ENCODE data around the gene CTDSP1.

Gene CTDSP1

GRCh38 chr2:218392459-218392858 lies 7.2 kb upstream of the CTDSP1 start:
- no peaks in the 10 kb centered on the region for H3K27me3 ChIP-seq (ENCODE audit: insufficient read depth, poor library complexity, severe bottlenecking)
- no peaks in the 10 kb centered on the region for H3K36me3 ChIP-seq (ENCODE audit: low read depth)
- no peak for TF ChIP-seq CTCF (IDR thresholded peaks at IDR 0.05; ENCODE audit: poor library complexity, severe bottlenecking)
- H3K4me1 ChIP-seq (ENCODE audit: insufficient read depth, poor library complexity, severe bottlenecking) = peaks cover 2% of the 10 kb centered on the region
- DNase-seq (ENCODE audit: low spot score) (no peak), ATAC-seq (ENCODE audit: low read depth) (no peak)
- no peaks in the 10 kb centered on the region for H3K9me3 ChIP-seq (ENCODE audit: severe bottlenecking)
- no peak overlapping the region for H3K27ac ChIP-seq (ENCODE audit: poor library complexity, severe bottlenecking)
- no peak overlapping the region for H3K4me3 ChIP-seq (ENCODE audit: severe bottlenecking)

- no peak for DNase-seq (ENCODE audit: low spot score)
- Histone ChIP-seq H3K36me3 (ENCODE audit: low read depth) (no peaks in the 10 kb centered on the region), H3K4me3 (ENCODE audit: severe bottlenecking) (no peak overlapping the region), H3K4me1 (ENCODE audit: insufficient read depth, poor library complexity, severe bottlenecking) (no peaks in the 10 kb centered on the region), H3K27me3 (ENCODE audit: insufficient read depth, poor library complexity, severe bottlenecking) (no peaks in the 10 kb centered on the region), H3K27ac (ENCODE audit: poor library complexity, severe bottlenecking) (no peak overlapping the region), H3K9me3 (ENCODE audit: severe bottlenecking) (no peaks in the 10 kb centered on the region)
- no peak for ATAC-seq (ENCODE audit: low read depth)
- no peak for TF ChIP-seq CTCF (IDR thresholded peaks at IDR 0.05; ENCODE audit: poor library complexity, severe bottlenecking)
These were observed 6.7 kb upstream of the CTDSP1 start for GRCh38 chr2:218392891-218393462.

DNA sequence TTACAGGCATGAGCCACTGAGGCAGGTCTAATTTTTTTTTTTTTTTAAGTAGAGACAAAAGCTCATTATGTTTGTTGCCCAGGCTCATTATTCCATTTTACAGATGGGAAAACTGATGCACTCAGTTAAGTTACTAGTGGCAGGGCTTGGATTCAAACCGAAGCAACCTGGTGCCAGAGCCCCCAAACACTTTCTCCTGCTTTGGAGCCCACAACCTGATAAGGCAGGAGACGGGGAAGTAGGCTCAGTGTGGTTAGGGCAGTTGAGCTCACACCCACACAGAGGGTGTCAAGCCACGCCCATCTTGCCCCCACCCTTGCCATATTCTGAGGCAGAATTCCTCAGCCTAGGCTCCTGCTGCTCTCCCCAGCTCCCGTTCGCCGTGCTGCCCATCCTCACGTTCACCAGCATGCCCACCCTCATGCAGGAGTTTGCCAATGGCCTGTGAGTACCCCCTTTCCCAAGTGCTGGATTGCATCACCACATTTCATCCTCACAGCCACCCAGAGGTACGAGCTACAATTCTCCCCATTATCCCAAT lies 5.8 kb upstream of the CTDSP1 start:
- Histone ChIP-seq H3K27me3 (ENCODE audit: insufficient read depth, poor library complexity, severe bottlenecking) (no peaks in the 10 kb centered on the region), H3K36me3 (ENCODE audit: low read depth) (no peaks in the 10 kb centered on the region), H3K27ac (ENCODE audit: poor library complexity, severe bottlenecking) (no peak overlapping the region), H3K4me3 (ENCODE audit: severe bottlenecking) (no peak overlapping the region), H3K9me3 (ENCODE audit: severe bottlenecking) (no peaks in the 10 kb centered on the region), H3K4me1 (ENCODE audit: insufficient read depth, poor library complexity, severe bottlenecking) (no peaks in the 10 kb centered on the region)
- no peak for TF ChIP-seq CTCF (IDR thresholded peaks at IDR 0.05; ENCODE audit: poor library complexity, severe bottlenecking)
- ATAC-seq (ENCODE audit: low read depth) (no peak), DNase-seq (ENCODE audit: low spot score) (no peak)

DNA sequence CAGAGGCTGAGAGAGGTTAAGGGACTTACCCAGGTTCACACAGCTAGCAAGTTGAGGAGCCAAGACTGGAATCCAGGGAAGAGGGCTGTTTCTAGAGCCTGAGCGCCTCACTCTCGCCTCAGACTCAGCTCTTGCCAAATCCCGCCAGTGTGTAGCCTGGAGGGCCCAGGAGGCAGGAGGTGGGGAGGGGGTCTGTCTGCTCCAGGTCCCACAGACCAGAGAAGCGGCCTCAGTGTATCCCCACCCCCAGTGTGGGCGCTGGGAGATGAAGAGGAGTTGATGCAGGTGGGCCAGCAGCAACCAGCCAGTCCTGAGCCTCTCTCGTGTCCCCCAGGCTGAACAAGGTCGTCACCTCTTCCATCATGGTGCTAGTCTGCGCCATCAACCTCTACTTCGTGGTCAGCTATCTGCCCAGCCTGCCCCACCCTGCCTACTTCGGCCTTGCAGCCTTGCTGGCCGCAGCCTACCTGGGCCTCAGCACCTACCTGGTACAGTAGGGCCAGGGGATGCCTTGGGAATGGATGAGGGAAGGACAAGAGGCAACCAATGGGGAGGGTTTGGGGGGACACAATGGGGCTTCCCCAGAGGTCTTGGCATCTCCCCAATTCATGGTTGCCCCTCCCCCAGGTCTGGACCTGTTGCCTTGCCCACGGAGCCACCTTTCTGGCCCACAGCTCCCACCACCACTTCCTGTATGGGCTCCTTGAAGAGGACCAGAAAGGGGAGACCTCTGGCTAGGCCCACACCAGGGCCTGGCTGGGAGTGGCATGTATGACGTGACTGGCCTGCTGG lies 5.2 kb upstream of the CTDSP1 start:
- Histone ChIP-seq H3K4me3 (ENCODE audit: severe bottlenecking) (no peak overlapping the region), H3K4me1 (ENCODE audit: insufficient read depth, poor library complexity, severe bottlenecking) (no peaks in the 10 kb centered on the region), H3K27ac (ENCODE audit: poor library complexity, severe bottlenecking) (no peak overlapping the region), H3K36me3 (ENCODE audit: low read depth) (no peaks in the 10 kb centered on the region), H3K27me3 (ENCODE audit: insufficient read depth, poor library complexity, severe bottlenecking) (no peaks in the 10 kb centered on the region), H3K9me3 (ENCODE audit: severe bottlenecking) (no peaks in the 10 kb centered on the region)
- DNase-seq (ENCODE audit: low spot score) (no peak), ATAC-seq (ENCODE audit: low read depth) (no peak)
- TF ChIP-seq CTCF (IDR thresholded peaks at IDR 0.05; ENCODE audit: poor library complexity, severe bottlenecking) = no peak

DNA sequence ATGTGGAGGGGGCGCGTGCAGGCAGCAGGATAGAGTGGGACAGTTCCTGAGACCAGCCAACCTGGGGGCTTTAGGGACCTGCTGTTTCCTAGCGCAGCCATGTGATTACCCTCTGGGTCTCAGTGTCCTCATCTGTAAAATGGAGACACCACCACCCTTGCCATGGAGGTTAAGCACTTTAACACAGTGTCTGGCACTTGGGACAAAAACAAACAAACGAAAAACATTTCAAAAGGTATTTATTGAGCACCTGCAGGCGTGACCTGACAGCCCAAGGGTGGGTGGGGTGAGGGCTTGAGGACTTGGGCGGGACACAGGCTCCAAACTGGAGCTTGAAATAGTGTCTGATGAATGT lies 4.6 kb upstream of the CTDSP1 start:
- DNase-seq (ENCODE audit: low spot score) (no peak), ATAC-seq (ENCODE audit: low read depth) (no peak)
- no peaks in the 10 kb centered on the region for H3K36me3 ChIP-seq (ENCODE audit: low read depth)
- H3K4me1 ChIP-seq (ENCODE audit: insufficient read depth, poor library complexity, severe bottlenecking) = no peaks in the 10 kb centered on the region
- no peaks in the 10 kb centered on the region for H3K27me3 ChIP-seq (ENCODE audit: insufficient read depth, poor library complexity, severe bottlenecking)
- TF ChIP-seq CTCF (IDR thresholded peaks at IDR 0.05; ENCODE audit: poor library complexity, severe bottlenecking) = no peak
- no peaks in the 10 kb centered on the region for H3K9me3 ChIP-seq (ENCODE audit: severe bottlenecking)
- no peak overlapping the region for H3K4me3 ChIP-seq (ENCODE audit: severe bottlenecking)
- no peak overlapping the region for H3K27ac ChIP-seq (ENCODE audit: poor library complexity, severe bottlenecking)

Data from RWPE2 (cell line).